Right cardiac atrium (tissue), 5 donors: Measurements from ENCODE around the gene KPNA4. TPM values are rescaled to one million over a fixed set of nuclear protein-coding genes. Genes with fewer than 3 reads are reported as not detected.
"Not testable (repeated sequence)": the region's sequence is repeated elsewhere in the genome, so short reads cannot be mapped to it uniquely, and the experiment has no call there.

ENCODE experiments used
- ATAC-seq, 2 donors: fragments of 200-7000 bp; cut with Tn5 transposase; one replicate each; pipeline versions ENCODE4 v1.8.0 to v1.9.1; 2020; ENCODE audit warnings: moderate library complexity in 2 of 2, mild to moderate bottlenecking in 1 of 2
- DNase-seq, 3 donors: peaks; one replicate each; pipeline ENCODE4 v3.0.0-alpha.2; 2020
- H3K27ac ChIP-seq: one replicate; pipeline ENCODE4 v1.5.1; 2013; ENCODE audit warnings: mild to moderate bottlenecking, low read length, control low read depth, moderate library complexity
- H3K27me3 ChIP-seq: one replicate; pipeline ENCODE4 v1.6.1; 2013; ENCODE audit not compliant: control insufficient read depth, insufficient read depth
- H3K4me1 ChIP-seq: one replicate; pipeline ENCODE4 v1.6.1; 2013; ENCODE audit warnings: low read length; ENCODE audit not compliant: control insufficient read depth, insufficient read depth
- H3K4me3 ChIP-seq: one replicate; pipeline ENCODE4 v1.5.1; 2013; ENCODE audit warnings: low read length, control low read depth
- H3K9me3 ChIP-seq: one replicate; pipeline ENCODE4 v1.6.1; 2013; ENCODE audit warnings: low read length; ENCODE audit not compliant: control insufficient read depth
- WGBS: extraction: QIAGEN DNeasy Blood & Tissue Kit; methylation state at CpG from one replicate; pipeline ENCODE4 v1.1.7; 2013; 5-methylcytosine and 5-hydroxymethylcytosine counted together
- intact Hi-C, 4 donors: fragments of 100-400 bp; cut with DNase I; formaldehyde crosslinking; loops; one replicate each; pipeline versions ENCODE4 v1.11.0 to v1.14.0; 2022 to 2023
- polyA plus RNA-seq: library from polyadenylated mRNA; stranded (reverse); fragments of 200-250 nt; gene quantifications from one replicate; pipeline ENCODE4 v1.2.3, GENCODE V29; 2013
- total RNA-seq, 4 donors: library from RNA; stranded (reverse); fragmentation: NEBNext Ultra II Directional; extraction: Animal tissue kit (Norgen Biotek cat#: 25700); gene quantifications; one replicate each; pipeline ENCODE4 v1.2.1, GENCODE V29; 2021
- donor health status: healthy with polysubstance abuse.
- donor health status: DM: no; HTN: yes; CAD: no.
- donor health status: DM: no; HTN: no; CAD: no.
- donor health status: DM: no; HTN: yes; CAD: no; lungs with severe emphysema.
- donor health status: DM: yes; HTN: yes; CAD: no.

KPNA4 gene
- total and polyA plus RNA-seq, 5 donors, result 27.9 to 132 (median 101) TPM

- ATAC-seq, result no peak
- intact Hi-C loops, result no loop called here
- H3K4me1 ChIP-seq, result peaks cover 6% of the 10 kb centered on the region
Measured at GRCh38 chr3:160546727-160547126, 18.6 kb downstream of the KPNA4 start.

GRCh38 chr3:160545504-160545871, 19.9 kb downstream of the KPNA4 start:
- peaks cover 6% of the 10 kb centered on the region for H3K4me1 ChIP-seq
- WGBS, result 79% methylated on average over 3 of the region's 3 CpGs

More at GRCh38 chr3:160546727-160547126, 18.6 kb downstream of the KPNA4 start:
- WGBS, result 96% methylated on average over 4 of the region's 4 CpGs
- DNase-seq, result no peak
- Histone ChIP-seq H3K9me3 (no peaks in the 10 kb centered on the region), H3K27ac (no peak overlapping the region), H3K4me3 (no peak overlapping the region), H3K27me3 (no peaks in the 10 kb centered on the region)

GRCh38 chr3:160544844-160545503, 20.4 kb downstream of the KPNA4 start:
- ATAC-seq (no peak), DNase-seq (no peak)
- Histone ChIP-seq H3K9me3 (no peaks in the 10 kb centered on the region), H3K27ac (no peak overlapping the region), H3K4me1 (peaks cover 5% of the 10 kb centered on the region), H3K27me3 (no peaks in the 10 kb centered on the region), H3K4me3 (no peak overlapping the region)
- WGBS, result 57% methylated on average over 2 of the region's 2 CpGs
- intact Hi-C loops, result no loop called here

More at GRCh38 chr3:160545504-160545871, 19.9 kb downstream of the KPNA4 start:
- Histone ChIP-seq H3K4me3 (no peak overlapping the region), H3K27ac (no peak overlapping the region), H3K9me3 (no peaks in the 10 kb centered on the region), H3K27me3 (no peaks in the 10 kb centered on the region)
- DNase-seq (no peak), ATAC-seq (no peak)
- intact Hi-C loops, result no loop called here

- ATAC-seq, result no peak
- no peaks in the 10 kb centered on the region for H3K9me3 ChIP-seq
- intact Hi-C loops, result no loop called here
- DNase-seq, result no peak
- H3K4me1 ChIP-seq, result peaks cover 3% of the 10 kb centered on the region
- 87% methylated on average over 2 of the region's 2 CpGs for WGBS
- no peak overlapping the region for H3K27ac ChIP-seq
- no peak overlapping the region for H3K4me3 ChIP-seq
- no peaks in the 10 kb centered on the region for H3K27me3 ChIP-seq
Measured at GRCh38 chr3:160540551-160540950, 24.8 kb downstream of the KPNA4 start.

- H3K9me3 ChIP-seq, result no peaks in the 10 kb centered on the region
- intact Hi-C loops, result no loop called here
- peaks cover 2% of the 10 kb centered on the region for H3K4me1 ChIP-seq
- H3K4me3 ChIP-seq, result no peak overlapping the region
- no peaks in the 10 kb centered on the region for H3K27me3 ChIP-seq
- H3K27ac ChIP-seq, result no peak overlapping the region
- ATAC-seq (no peak), DNase-seq (no peak)
Measured at GRCh38 chr3:160538895-160539294, 26.5 kb downstream of the KPNA4 start.

- WGBS, result 53% methylated on average over 1 of the region's 1 CpG
- Histone ChIP-seq H3K27ac (no peak overlapping the region), H3K4me1 (peaks cover 1% of the 10 kb centered on the region), H3K27me3 (no peaks in the 10 kb centered on the region), H3K9me3 (no peaks in the 10 kb centered on the region), H3K4me3 (no peak overlapping the region)
- intact Hi-C loops, result no loop called here
- DNase-seq (no peak), ATAC-seq (no peak)
Measured at GRCh38 chr3:160537729-160538128, 27.6 kb downstream of the KPNA4 start.

GRCh38 chr3:160532371-160532770, 33.0 kb downstream of the KPNA4 start:
- intact Hi-C loops, result no loop called here
- DNase-seq (no peak), ATAC-seq (no peak)
- peaks cover 1% of the 10 kb centered on the region for H3K4me1 ChIP-seq
- no peaks in the 10 kb centered on the region for H3K9me3 ChIP-seq
- H3K27me3 ChIP-seq, result no peaks in the 10 kb centered on the region
- no peak overlapping the region for H3K4me3 ChIP-seq
- no peak overlapping the region for H3K27ac ChIP-seq

- no peak for DNase-seq
- no peak overlapping the region for H3K4me3 ChIP-seq
- ATAC-seq, result no peak
- 58% methylated on average over 1 of the region's 1 CpG for WGBS
- no peak overlapping the region for H3K27ac ChIP-seq
- intact Hi-C loops, result no loop called here
- H3K4me1 ChIP-seq, result peaks cover 1% of the 10 kb centered on the region
- no peaks in the 10 kb centered on the region for H3K9me3 ChIP-seq
- no peaks in the 10 kb centered on the region for H3K27me3 ChIP-seq
Measured at GRCh38 chr3:160531311-160531710, 34.1 kb downstream of the KPNA4 start.

- H3K27me3 ChIP-seq, H3K4me1 ChIP-seq, intact Hi-C loops, H3K9me3 ChIP-seq, DNase-seq, H3K4me3 ChIP-seq, H3K27ac ChIP-seq, ATAC-seq: not testable (repeated sequence)
- 81% methylated on average over 2 of the region's 2 CpGs for WGBS
Measured at GRCh38 chr3:160516391-160516790, 49.0 kb downstream of the KPNA4 start.

- WGBS, result 96% methylated on average over 3 of the region's 3 CpGs
- ATAC-seq, result no peak
- Histone ChIP-seq H3K27me3 (no peaks in the 10 kb centered on the region), H3K4me1 (no peaks in the 10 kb centered on the region), H3K27ac (no peak overlapping the region), H3K9me3 (no peaks in the 10 kb centered on the region), H3K4me3 (no peak overlapping the region)
- intact Hi-C loops, result no loop called here
- no peak for DNase-seq
Measured at GRCh38 chr3:160501325-160501724, 64.0 kb downstream of the KPNA4 start.

- WGBS, result 97% methylated on average over 1 of the region's 1 CpG
- DNase-seq (no peak), ATAC-seq (no peak)
- intact Hi-C loops, result no loop called here
- Histone ChIP-seq H3K4me3 (no peak overlapping the region), H3K27me3 (no peaks in the 10 kb centered on the region), H3K27ac (no peak overlapping the region), H3K4me1 (no peaks in the 10 kb centered on the region), H3K9me3 (no peaks in the 10 kb centered on the region)
Measured at GRCh38 chr3:160498202-160498601, 67.2 kb downstream of the KPNA4 start.

- no peak for DNase-seq
- Histone ChIP-seq H3K27me3 (no peaks in the 10 kb centered on the region), H3K4me1 (no peaks in the 10 kb centered on the region), H3K27ac (no peak overlapping the region), H3K9me3 (no peaks in the 10 kb centered on the region), H3K4me3 (no peak overlapping the region)
- intact Hi-C loops, result no loop called here
- no peak for ATAC-seq
Measured at GRCh38 chr3:160490166-160490565, 75.2 kb downstream of the KPNA4 start.
